Breast epithelium (tissue), 3 donors: Measurements from ENCODE around the gene AIG1.

Experiments used
- POLR2A ChIP-seq: fragments of 450-650 bp; IDR thresholded peaks from one replicate; pipeline ENCODE4 v1.6.1; 2016; ENCODE audit warnings: antibody characterized with exemption, mild to moderate bottlenecking, moderate library complexity
- POLR2AphosphoS5 ChIP-seq, 3 donors: sonication (generic); formaldehyde crosslinking; IDR thresholded peaks; one replicate each; pipeline ENCODE4 v1.6.1; 2017; ENCODE audit warnings: antibody characterized with exemption in 3 of 3
- TF ChIP-seq, protein P1 (sequence below), 3 donors: fragments of 450-650 bp; IDR thresholded peaks; one replicate each; pipeline ENCODE4 v1.5.1; 2016 to 2017; ENCODE audit warnings: antibody characterized with exemption in 3 of 3, mild to moderate bottlenecking in 3 of 3, moderate library complexity in 3 of 3

DNA sequence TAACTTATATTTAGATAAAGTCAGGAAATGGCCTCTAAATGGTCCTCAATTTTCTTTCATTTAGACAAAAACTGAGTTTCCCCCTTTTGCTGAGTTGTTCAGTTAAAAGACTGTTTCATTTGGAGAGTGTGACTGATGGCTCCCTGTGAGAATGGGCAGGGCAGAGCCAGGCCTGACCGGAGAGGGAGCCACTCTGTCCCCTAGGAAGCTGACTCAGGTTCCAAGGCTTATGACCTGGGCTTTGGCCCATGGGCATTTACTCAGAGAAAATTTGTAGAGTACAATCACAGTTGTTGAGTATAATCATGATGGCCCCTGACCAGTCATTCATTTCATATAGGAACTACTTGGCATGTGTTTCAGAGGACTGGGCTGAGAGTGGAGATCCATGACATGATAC, 37.0 kb upstream of the AIG1 start:
- TF ChIP-seq POLR2A = no peak
- TF ChIP-seq, protein P1, sequence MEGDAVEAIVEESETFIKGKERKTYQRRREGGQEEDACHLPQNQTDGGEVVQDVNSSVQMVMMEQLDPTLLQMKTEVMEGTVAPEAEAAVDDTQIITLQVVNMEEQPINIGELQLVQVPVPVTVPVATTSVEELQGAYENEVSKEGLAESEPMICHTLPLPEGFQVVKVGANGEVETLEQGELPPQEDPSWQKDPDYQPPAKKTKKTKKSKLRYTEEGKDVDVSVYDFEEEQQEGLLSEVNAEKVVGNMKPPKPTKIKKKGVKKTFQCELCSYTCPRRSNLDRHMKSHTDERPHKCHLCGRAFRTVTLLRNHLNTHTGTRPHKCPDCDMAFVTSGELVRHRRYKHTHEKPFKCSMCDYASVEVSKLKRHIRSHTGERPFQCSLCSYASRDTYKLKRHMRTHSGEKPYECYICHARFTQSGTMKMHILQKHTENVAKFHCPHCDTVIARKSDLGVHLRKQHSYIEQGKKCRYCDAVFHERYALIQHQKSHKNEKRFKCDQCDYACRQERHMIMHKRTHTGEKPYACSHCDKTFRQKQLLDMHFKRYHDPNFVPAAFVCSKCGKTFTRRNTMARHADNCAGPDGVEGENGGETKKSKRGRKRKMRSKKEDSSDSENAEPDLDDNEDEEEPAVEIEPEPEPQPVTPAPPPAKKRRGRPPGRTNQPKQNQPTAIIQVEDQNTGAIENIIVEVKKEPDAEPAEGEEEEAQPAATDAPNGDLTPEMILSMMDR (IDR thresholded peaks at IDR 0.05) = no peak
- TF ChIP-seq POLR2AphosphoS5 (IDR thresholded peaks at IDR 0.05) = no peak
